HepG2 (cell line): ENCODE results near the gene TUBB3. TPM values are rescaled to one million over a fixed set of nuclear protein-coding genes. Genes with fewer than 3 reads are reported as not detected.
A peak's percentile ranks its signal among the peaks of the same experiment; 100 is the strongest.

Experiments used
- AGO2 ChIP-seq: fragments of 200-400 bp; formaldehyde crosslinking; optimal IDR thresholded peaks from 2 replicates; pipeline ENCODE3; 2017; ENCODE audit warnings: mild to moderate bottlenecking, low read depth, low read length, moderate library complexity
- EEA1 ChIP-seq: sonication (generic); formaldehyde crosslinking; IDR thresholded peaks from 2 replicates; pipeline ENCODE4 v1.5.1; 2020; ENCODE audit warnings: mild to moderate bottlenecking, missing genetic modification reagents, borderline replicate concordance
- HES4 ChIP-seq: sonication (generic); formaldehyde crosslinking; IDR thresholded peaks from 2 replicates; pipeline ENCODE4 v1.9.0; 2021; ENCODE audit warnings: mild to moderate bottlenecking, missing genetic modification reagents, borderline replicate concordance
- HMGXB4 ChIP-seq, 2 experiments: sonication (generic) in 1 of 2; formaldehyde crosslinking in 1 of 2; IDR thresholded peaks; 2 replicates each; pipeline versions ENCODE4 v1.4.0 to v1.6.1; 2018 to 2020; ENCODE audit warnings: missing genetic modification reagents in 2 of 2, borderline replicate concordance in 1 of 2, low read depth in 1 of 2, mild to moderate bottlenecking in 1 of 2, missing biosample characterization in 1 of 2
- HNF4A ChIP-seq: sonication (generic); formaldehyde crosslinking; IDR thresholded peaks from 2 replicates; pipeline ENCODE4 v1.4.0; 2020; ENCODE audit warnings: missing genetic modification reagents
- MAX ChIP-seq: IDR thresholded peaks from 2 replicates; pipeline ENCODE4 v1.6.1; 2012; ENCODE audit warnings: inconsistent platforms
- MED1 ChIP-seq: sonication (generic); formaldehyde crosslinking; IDR thresholded peaks from 2 replicates; pipeline ENCODE4 v1.4.0; 2020; ENCODE audit warnings: missing genetic modification reagents
- PLRG1 ChIP-seq: fragments of 450-650 bp; conservative IDR thresholded peaks from 2 replicates; pipeline ENCODE4 v1.6.1; 2016
- TBX2 ChIP-seq: sonication (generic); formaldehyde crosslinking; IDR thresholded peaks from 2 replicates; pipeline ENCODE4 v1.5.0; 2020; ENCODE audit warnings: missing genetic modification reagents, mild to moderate bottlenecking, borderline replicate concordance
- ZNF574 ChIP-seq: sonication (generic); formaldehyde crosslinking; IDR thresholded peaks from 2 replicates; pipeline ENCODE4 v1.4.0; 2020; ENCODE audit warnings: missing genetic modification reagents
- polyA plus RNA-seq, 8 experiments: library from polyadenylated mRNA; depleted of rRNA in 3 of 8; stranded (reverse) in 7 of 8; unstranded in 1 of 8; fragments of >200 nt; fragmentation: Illumina TruSeq in 4 of 8; extraction: Trizol in 4 of 8; gene quantifications; 2 replicates each; pipeline versions ENCODE4 v1.2.1 to v1.2.3, GENCODE V29; 2011 to 2016; ENCODE audit warnings: low read depth in 4 of 8, missing spikeins in 1 of 8, mixed read lengths in 1 of 8; ENCODE audit not compliant: insufficient read depth in 1 of 8
- total RNA-seq, 5 experiments: library from RNA; depleted of rRNA; stranded (reverse); fragments of >200 nt; fragmentation: Illumina TruSeq; extraction: Trizol; gene quantifications; 2 replicates each; pipeline ENCODE4 v1.2.3, GENCODE V29; 2016; ENCODE audit warnings: low read depth in 1 of 5
- TF ChIP-seq, protein P1 (sequence below): sonication (generic); formaldehyde crosslinking; IDR thresholded peaks from 2 replicates; pipeline ENCODE4 v1.5.0; 2020; ENCODE audit warnings: mild to moderate bottlenecking, missing genetic modification reagents, borderline replicate concordance
- TF ChIP-seq, protein P2 (sequence below): IDR thresholded peaks from 2 replicates; pipeline ENCODE4 v1.6.1; 2016; ENCODE audit warnings: low read depth, borderline replicate concordance
- TF ChIP-seq, protein P3 (sequence below): sonication (generic); formaldehyde crosslinking; IDR thresholded peaks from 2 replicates; pipeline ENCODE4 v1.5.1; 2020; ENCODE audit warnings: missing genetic modification reagents, mild to moderate bottlenecking, borderline replicate concordance

The TUBB3 gene
- total and polyA plus RNA-seq, 2 of the 13 experiments (the other 11 are each of a cell fraction or from before 2014, with no cell fraction given): 110 to 185 TPM

- TF ChIP-seq, protein P1, sequence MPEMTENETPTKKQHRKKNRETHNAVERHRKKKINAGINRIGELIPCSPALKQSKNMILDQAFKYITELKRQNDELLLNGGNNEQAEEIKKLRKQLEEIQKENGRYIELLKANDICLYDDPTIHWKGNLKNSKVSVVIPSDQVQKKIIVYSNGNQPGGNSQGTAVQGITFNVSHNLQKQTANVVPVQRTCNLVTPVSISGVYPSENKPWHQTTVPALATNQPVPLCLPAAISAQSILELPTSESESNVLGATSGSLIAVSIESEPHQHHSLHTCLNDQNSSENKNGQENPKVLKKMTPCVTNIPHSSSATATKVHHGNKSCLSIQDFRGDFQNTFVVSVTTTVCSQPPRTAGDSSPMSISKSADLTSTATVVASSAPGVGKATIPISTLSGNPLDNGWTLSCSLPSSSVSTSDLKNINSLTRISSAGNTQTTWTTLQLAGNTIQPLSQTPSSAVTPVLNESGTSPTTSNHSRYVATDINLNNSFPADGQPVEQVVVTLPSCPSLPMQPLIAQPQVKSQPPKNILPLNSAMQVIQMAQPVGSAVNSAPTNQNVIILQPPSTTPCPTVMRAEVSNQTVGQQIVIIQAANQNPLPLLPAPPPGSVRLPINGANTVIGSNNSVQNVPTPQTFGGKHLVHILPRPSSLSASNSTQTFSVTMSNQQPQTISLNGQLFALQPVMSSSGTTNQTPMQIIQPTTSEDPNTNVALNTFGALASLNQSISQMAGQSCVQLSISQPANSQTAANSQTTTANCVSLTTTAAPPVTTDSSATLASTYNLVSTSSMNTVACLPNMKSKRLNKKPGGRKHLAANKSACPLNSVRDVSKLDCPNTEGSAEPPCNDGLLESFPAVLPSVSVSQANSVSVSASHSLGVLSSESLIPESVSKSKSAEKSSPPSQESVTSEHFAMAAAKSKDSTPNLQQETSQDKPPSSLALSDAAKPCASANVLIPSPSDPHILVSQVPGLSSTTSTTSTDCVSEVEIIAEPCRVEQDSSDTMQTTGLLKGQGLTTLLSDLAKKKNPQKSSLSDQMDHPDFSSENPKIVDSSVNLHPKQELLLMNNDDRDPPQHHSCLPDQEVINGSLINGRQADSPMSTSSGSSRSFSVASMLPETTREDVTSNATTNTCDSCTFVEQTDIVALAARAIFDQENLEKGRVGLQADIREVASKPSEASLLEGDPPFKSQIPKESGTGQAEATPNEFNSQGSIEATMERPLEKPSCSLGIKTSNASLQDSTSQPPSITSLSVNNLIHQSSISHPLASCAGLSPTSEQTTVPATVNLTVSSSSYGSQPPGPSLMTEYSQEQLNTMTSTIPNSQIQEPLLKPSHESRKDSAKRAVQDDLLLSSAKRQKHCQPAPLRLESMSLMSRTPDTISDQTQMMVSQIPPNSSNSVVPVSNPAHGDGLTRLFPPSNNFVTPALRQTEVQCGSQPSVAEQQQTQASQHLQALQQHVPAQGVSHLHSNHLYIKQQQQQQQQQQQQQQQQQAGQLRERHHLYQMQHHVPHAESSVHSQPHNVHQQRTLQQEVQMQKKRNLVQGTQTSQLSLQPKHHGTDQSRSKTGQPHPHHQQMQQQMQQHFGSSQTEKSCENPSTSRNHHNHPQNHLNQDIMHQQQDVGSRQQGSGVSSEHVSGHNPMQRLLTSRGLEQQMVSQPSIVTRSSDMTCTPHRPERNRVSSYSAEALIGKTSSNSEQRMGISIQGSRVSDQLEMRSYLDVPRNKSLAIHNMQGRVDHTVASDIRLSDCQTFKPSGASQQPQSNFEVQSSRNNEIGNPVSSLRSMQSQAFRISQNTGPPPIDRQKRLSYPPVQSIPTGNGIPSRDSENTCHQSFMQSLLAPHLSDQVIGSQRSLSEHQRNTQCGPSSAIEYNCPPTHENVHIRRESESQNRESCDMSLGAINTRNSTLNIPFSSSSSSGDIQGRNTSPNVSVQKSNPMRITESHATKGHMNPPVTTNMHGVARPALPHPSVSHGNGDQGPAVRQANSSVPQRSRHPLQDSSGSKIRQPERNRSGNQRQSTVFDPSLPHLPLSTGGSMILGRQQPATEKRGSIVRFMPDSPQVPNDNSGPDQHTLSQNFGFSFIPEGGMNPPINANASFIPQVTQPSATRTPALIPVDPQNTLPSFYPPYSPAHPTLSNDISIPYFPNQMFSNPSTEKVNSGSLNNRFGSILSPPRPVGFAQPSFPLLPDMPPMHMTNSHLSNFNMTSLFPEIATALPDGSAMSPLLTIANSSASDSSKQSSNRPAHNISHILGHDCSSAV: 0 out of 2 replicates have a peak, but pooled peaks have one; percentile 50
- TF ChIP-seq, protein P2, sequence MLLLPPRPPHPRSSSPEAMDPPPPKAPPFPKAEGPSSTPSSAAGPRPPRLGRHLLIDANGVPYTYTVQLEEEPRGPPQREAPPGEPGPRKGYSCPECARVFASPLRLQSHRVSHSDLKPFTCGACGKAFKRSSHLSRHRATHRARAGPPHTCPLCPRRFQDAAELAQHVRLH (CRISPR knock-in tag): 0 out of 2 replicates have a peak, but pooled peaks have one; percentile 39
- peak; percentile 39 for TF ChIP-seq MAX
- TF ChIP-seq TBX2: no peak
- peak; percentile 54 for TF ChIP-seq AGO2
- TF ChIP-seq EEA1 (CRISPR knock-in tag): no peak
- TF ChIP-seq HES4 (CRISPR knock-in tag): no peak
- no peak for TF ChIP-seq HNF4A (CRISPR knock-in tag)
- TF ChIP-seq HMGXB4 (CRISPR knock-in tag; IDR thresholded peaks at IDR 0.05; ENCODE audit: borderline replicate concordance in 1 of 2, low read depth in 1 of 2): peak in 1 of 2 experiments; percentile 37; a peak in 1 of 4 replicates
- TF ChIP-seq, protein P3, sequence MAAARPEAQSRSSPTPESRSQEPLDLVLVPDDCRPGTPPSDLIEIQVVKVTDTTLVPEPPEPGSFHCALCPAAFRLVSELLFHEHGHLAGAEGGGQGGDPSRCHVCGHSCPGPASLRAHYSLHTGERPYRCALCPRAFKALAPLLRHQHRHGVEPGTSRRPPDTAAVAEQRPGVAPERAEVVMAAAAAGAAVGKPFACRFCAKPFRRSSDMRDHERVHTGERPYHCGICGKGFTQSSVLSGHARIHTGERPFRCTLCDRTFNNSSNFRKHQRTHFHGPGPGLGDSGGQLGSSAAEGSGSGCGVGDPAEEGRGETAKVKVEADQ (CRISPR knock-in tag): no peak
- peak; percentile 75; the same call in 1 of the 2 replicates for TF ChIP-seq ZNF574 (CRISPR knock-in tag)
- no peak for TF ChIP-seq PLRG1
- 0 out of 2 replicates have a peak, but pooled peaks have one; percentile 16 for TF ChIP-seq MED1 (CRISPR knock-in tag)
Observed at GRCh38 chr16:89949121-89949742, 26.1 kb downstream of the TUBB3 start (continued).
